HEK293 (cell line): ENCODE data around the gene ANO2.

Source experiments
- ZNF776 ChIP-seq: fragments of 450-650 bp; formaldehyde crosslinking; IDR thresholded peaks from 2 replicates; pipeline ENCODE4 v1.5.0; 2017; ENCODE audit warnings: missing biosample characterization, missing genetic modification characterization, borderline replicate concordance
- TF ChIP-seq, protein P1 (sequence below): fragments of 450-650 bp; formaldehyde crosslinking; IDR thresholded peaks from 2 replicates; pipeline ENCODE4 v1.5.1; 2016; ENCODE audit warnings: missing biosample characterization, missing genetic modification characterization

DNA sequence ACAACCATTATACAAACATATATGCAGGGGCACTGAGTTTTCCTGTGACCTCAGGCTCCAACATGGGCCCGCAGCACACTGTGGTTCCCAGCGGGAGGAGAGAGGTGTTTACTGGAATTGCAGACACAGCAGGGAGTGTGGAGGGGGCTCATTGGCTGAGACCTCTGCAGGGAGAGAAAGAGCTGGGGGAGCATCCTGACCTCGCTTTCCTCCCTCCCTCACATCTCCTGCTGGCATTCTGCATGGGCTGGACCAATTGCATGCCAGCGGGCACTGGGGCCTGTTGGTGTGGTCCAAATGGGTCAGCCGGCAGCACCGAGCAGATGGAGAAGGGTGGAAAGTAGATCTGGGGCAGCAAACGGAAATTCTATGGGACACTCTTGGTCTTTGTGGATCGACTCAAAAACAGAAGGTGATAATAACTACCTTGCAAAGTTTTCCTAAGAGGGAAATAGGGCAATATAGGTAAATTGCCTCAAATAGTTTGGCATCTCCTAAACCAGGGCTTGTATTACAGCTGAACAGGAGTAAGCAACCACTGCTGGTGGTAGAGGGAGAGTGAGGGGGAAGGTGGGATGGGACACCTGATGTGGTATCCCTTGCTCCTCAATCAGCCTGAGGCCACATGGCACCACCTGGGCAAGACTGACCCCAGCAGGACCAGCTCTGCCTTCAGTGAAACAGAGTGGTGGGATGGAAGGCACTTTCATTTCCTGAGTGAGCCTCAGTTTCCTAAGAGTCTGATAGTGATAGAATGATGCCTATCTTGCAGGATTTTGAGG, 426.3 kb downstream of the ANO2 start:
- TF ChIP-seq ZNF776 (tag by site-specific recombination), result no peak
- TF ChIP-seq, protein P1, sequence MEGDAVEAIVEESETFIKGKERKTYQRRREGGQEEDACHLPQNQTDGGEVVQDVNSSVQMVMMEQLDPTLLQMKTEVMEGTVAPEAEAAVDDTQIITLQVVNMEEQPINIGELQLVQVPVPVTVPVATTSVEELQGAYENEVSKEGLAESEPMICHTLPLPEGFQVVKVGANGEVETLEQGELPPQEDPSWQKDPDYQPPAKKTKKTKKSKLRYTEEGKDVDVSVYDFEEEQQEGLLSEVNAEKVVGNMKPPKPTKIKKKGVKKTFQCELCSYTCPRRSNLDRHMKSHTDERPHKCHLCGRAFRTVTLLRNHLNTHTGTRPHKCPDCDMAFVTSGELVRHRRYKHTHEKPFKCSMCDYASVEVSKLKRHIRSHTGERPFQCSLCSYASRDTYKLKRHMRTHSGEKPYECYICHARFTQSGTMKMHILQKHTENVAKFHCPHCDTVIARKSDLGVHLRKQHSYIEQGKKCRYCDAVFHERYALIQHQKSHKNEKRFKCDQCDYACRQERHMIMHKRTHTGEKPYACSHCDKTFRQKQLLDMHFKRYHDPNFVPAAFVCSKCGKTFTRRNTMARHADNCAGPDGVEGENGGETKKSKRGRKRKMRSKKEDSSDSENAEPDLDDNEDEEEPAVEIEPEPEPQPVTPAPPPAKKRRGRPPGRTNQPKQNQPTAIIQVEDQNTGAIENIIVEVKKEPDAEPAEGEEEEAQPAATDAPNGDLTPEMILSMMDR (tag by site-specific recombination), result no peak
